HepG2 (cell line): ENCODE results near the gene GAS2. TPM values are rescaled to one million over a fixed set of nuclear protein-coding genes. Genes with fewer than 3 reads are reported as not detected.

ENCODE experiments used
- AKAP8 ChIP-seq: sonication (generic); formaldehyde crosslinking; IDR thresholded peaks from 2 replicates; pipeline ENCODE4 v1.5.1; 2020; ENCODE audit warnings: mild to moderate bottlenecking, missing genetic modification reagents
- ATAD3A ChIP-seq: sonication (generic); formaldehyde crosslinking; IDR thresholded peaks from 2 replicates; pipeline ENCODE4 v1.4.0; 2020; ENCODE audit warnings: missing genetic modification reagents
- BCL6 ChIP-seq: IDR thresholded peaks from 2 replicates; pipeline ENCODE4 v1.6.1; 2016; ENCODE audit warnings: missing genetic modification reagents, missing compliant biosample characterization
- CBX1 ChIP-seq: IDR thresholded peaks from one replicate; pipeline ENCODE4 v1.6.1; 2016; ENCODE audit warnings: antibody characterized with exemption, low read depth
- ELF3 ChIP-seq: IDR thresholded peaks from 2 replicates; pipeline ENCODE4 v1.6.1; 2016; ENCODE audit warnings: missing genetic modification reagents, missing compliant biosample characterization
- FOXA1 ChIP-seq, 2 experiments: fragments of 450-650 bp in 1 of 2; sonication (generic) in 1 of 2; formaldehyde crosslinking in 1 of 2; IDR thresholded peaks; 2 replicates each; pipeline versions ENCODE4 v1.4.0 to v1.6.1; 2016 to 2020; ENCODE audit warnings: missing genetic modification reagents in 1 of 2
- FOXJ3 ChIP-seq: sonication (generic); formaldehyde crosslinking; IDR thresholded peaks from 2 replicates; pipeline ENCODE4 v1.4.0; 2020; ENCODE audit warnings: missing genetic modification reagents, mild to moderate bottlenecking, borderline replicate concordance
- GABPA ChIP-seq, 2 experiments: IDR thresholded peaks; 2 replicates each; pipeline ENCODE4 v1.6.1; 2011 to 2016; ENCODE audit warnings: low read depth in 2 of 2, low read length in 1 of 2, missing biosample characterization in 1 of 2, missing genetic modification characterization in 1 of 2
- GATAD1 ChIP-seq: IDR thresholded peaks from 2 replicates; pipeline ENCODE4 v1.6.1; 2016; ENCODE audit warnings: missing genetic modification reagents, missing compliant biosample characterization
- HMG20A ChIP-seq: IDR thresholded peaks from 2 replicates; pipeline ENCODE4 v1.6.1; 2016; ENCODE audit warnings: borderline replicate concordance
- HNF4A ChIP-seq: sonication (generic); formaldehyde crosslinking; IDR thresholded peaks from 2 replicates; pipeline ENCODE4 v1.4.0; 2020; ENCODE audit warnings: missing genetic modification reagents
- NR2C2 ChIP-seq: sonication (generic); formaldehyde crosslinking; IDR thresholded peaks from 2 replicates; pipeline ENCODE4 v1.4.0; 2020; ENCODE audit warnings: missing genetic modification reagents, mild to moderate bottlenecking, moderate library complexity, borderline replicate concordance
- NR2F1 ChIP-seq, 2 experiments: fragments of 450-650 bp in 1 of 2; formaldehyde crosslinking in 1 of 2; IDR thresholded peaks; 2 replicates each; pipeline versions ENCODE4 v1.5.0 to v1.6.1; 2016 to 2020; ENCODE audit warnings: mild to moderate bottlenecking in 1 of 2, missing compliant biosample characterization in 1 of 2, missing genetic modification reagents in 1 of 2, moderate library complexity in 1 of 2
- POLR2A ChIP-seq, 2 experiments: IDR thresholded peaks; 2 replicates each; pipeline ENCODE4 v1.6.1; 2011; ENCODE audit warnings: low read depth in 2 of 2, low read length in 2 of 2, mild to moderate bottlenecking in 1 of 2, moderate library complexity in 1 of 2; ENCODE audit not compliant: insufficient read depth in 1 of 2
- ZNF362 ChIP-seq: sonication (generic); formaldehyde crosslinking; IDR thresholded peaks from 2 replicates; pipeline ENCODE4 v1.4.0; 2020; ENCODE audit warnings: missing genetic modification reagents, mild to moderate bottlenecking, borderline replicate concordance
- ZNF614 ChIP-seq: IDR thresholded peaks from 2 replicates; pipeline ENCODE4 v1.6.1; 2018; ENCODE audit warnings: missing biosample characterization, missing genetic modification reagents, inconsistent platforms, borderline replicate concordance
- ZNF619 ChIP-seq: sonication (generic); formaldehyde crosslinking; IDR thresholded peaks from 2 replicates; pipeline ENCODE4 v1.4.0; 2020; ENCODE audit warnings: mild to moderate bottlenecking, missing genetic modification reagents
- ZNF639 ChIP-seq: conservative IDR thresholded peaks from 2 replicates; pipeline ENCODE4 v1.6.1; 2018; ENCODE audit warnings: missing genetic modification reagents
- ZNF7 ChIP-seq: IDR thresholded peaks from 2 replicates; pipeline ENCODE4 v1.6.1; 2016; ENCODE audit warnings: missing biosample characterization, missing genetic modification reagents
- ZNF777 ChIP-seq: sonication (generic); formaldehyde crosslinking; IDR thresholded peaks from 2 replicates; pipeline ENCODE4 v1.4.0; 2020; ENCODE audit warnings: missing genetic modification reagents
- polyA plus RNA-seq, 8 experiments: library from polyadenylated mRNA; depleted of rRNA in 3 of 8; stranded (reverse) in 7 of 8; unstranded in 1 of 8; fragments of >200 nt; fragmentation: Illumina TruSeq in 4 of 8; extraction: Trizol in 4 of 8; gene quantifications; 2 replicates each; pipeline versions ENCODE4 v1.2.1 to v1.2.3, GENCODE V29; 2011 to 2016; ENCODE audit warnings: low read depth in 4 of 8, missing spikeins in 1 of 8, mixed read lengths in 1 of 8; ENCODE audit not compliant: insufficient read depth in 1 of 8
- total RNA-seq, 5 experiments: library from RNA; depleted of rRNA; stranded (reverse); fragments of >200 nt; fragmentation: Illumina TruSeq; extraction: Trizol; gene quantifications; 2 replicates each; pipeline ENCODE4 v1.2.3, GENCODE V29; 2016; ENCODE audit warnings: low read depth in 1 of 5
- TF ChIP-seq, protein P1 (sequence below): sonication (generic); formaldehyde crosslinking; IDR thresholded peaks from 2 replicates; pipeline ENCODE4 v1.5.1; 2020; ENCODE audit warnings: mild to moderate bottlenecking, missing genetic modification reagents
- TF ChIP-seq, protein P2 (sequence below): IDR thresholded peaks from 2 replicates; pipeline ENCODE4 v1.6.1; 2016; ENCODE audit warnings: mild to moderate bottlenecking
- TF ChIP-seq, protein P3 (sequence below): sonication (generic); formaldehyde crosslinking; IDR thresholded peaks from 2 replicates; pipeline ENCODE4 v1.9.0; 2021; ENCODE audit warnings: missing genetic modification reagents, mild to moderate bottlenecking, borderline replicate concordance

GAS2 gene
- total and polyA plus RNA-seq, 2 of the 13 experiments (the other 11 are each of a cell fraction or from before 2014, with no cell fraction given) = 26.0 to 85.1 TPM

DNA sequence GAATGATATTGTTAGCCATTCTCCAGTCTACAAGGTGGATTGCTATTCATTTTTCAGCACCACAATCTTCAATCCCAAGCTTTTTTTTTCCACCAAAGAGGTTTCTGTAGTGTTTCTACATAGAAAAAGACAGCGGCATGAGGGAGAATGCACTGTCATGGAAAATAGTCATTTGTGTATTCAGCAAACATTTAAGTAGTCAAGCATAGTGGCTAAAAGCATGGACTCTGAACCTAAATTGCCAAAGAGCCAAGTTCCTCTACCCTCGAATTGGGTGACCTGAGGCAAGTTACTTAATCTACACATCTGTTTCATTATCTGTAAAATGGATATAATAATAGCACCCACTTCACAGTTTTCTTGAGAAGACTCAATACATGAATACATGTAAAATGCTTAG lies 14.2 kb downstream of the GAS2 start (continued):
- TF ChIP-seq ATAD3A = no peak
- peak; percentile 76 for TF ChIP-seq ZNF7
- no peak for TF ChIP-seq POLR2A (IDR thresholded peaks at IDR 0.05; ENCODE audit: insufficient read depth in 1 of 2, low read depth in 2 of 2, low read length in 2 of 2)
- peak; percentile 88 for TF ChIP-seq HNF4A (CRISPR knock-in tag)
- peak; percentile 71; the same call in 1 of the 2 replicates for TF ChIP-seq HMG20A (CRISPR knock-in tag)
- TF ChIP-seq, protein P1, sequence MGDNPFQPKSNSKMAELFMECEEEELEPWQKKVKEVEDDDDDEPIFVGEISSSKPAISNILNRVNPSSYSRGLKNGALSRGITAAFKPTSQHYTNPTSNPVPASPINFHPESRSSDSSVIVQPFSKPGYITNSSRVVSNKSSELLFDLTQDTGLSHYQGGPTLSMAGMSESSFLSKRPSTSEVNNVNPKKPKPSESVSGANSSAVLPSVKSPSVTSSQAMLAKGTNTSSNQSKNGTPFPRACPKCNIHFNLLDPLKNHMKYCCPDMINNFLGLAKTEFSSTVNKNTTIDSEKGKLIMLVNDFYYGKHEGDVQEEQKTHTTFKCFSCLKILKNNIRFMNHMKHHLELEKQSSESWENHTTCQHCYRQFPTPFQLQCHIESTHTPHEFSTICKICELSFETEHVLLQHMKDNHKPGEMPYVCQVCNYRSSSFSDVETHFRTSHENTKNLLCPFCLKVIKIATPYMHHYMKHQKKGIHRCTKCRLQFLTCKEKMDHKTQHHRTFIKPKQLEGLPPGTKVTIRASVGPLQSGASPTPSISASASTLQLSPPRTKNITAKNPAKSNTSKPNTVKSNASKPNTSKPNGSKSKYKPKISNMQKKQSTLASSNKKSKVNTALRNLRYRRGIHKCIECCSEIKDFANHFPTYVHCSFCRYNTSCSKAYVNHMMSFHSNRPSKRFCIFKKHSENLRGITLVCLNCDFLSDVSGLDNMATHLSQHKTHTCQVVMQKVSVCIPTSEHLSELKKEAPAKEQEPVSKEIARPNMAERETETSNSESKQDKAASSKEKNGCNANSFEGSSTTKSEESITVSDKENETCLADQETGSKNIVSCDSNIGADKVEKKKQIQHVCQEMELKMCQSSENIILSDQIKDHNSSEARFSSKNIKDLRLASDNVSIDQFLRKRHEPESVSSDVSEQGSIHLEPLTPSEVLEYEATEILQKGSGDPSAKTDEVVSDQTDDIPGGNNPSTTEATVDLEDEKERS (CRISPR knock-in tag) = no peak
- TF ChIP-seq ZNF619 (CRISPR knock-in tag) = no peak
- TF ChIP-seq GABPA (IDR thresholded peaks at IDR 0.05; ENCODE audit: low read depth, low read length) = no peak
- no peak for TF ChIP-seq GABPA (CRISPR knock-in tag; IDR thresholded peaks at IDR 0.05; ENCODE audit: low read depth)
- TF ChIP-seq FOXJ3 (CRISPR knock-in tag) = peak; percentile 46; the same call in 1 of the 2 replicates
- peak; percentile 71; the same call in 1 of the 2 replicates for TF ChIP-seq ZNF362
- TF ChIP-seq AKAP8 (CRISPR knock-in tag) = no peak
- no peak for TF ChIP-seq ZNF777
- 0 out of 4 replicates have a peak, but pooled peaks of 1 of the 2 experiments have one; percentile 13 for TF ChIP-seq NR2F1 (CRISPR knock-in tag; IDR thresholded peaks at IDR 0.05)
- peak; percentile 79; the same call in 1 of the 2 replicates for TF ChIP-seq ZNF614 (CRISPR knock-in tag)
- no peak for TF ChIP-seq FOXA1 (IDR thresholded peaks at IDR 0.05)
- peak; percentile 59; the same call in 1 of the 2 replicates for TF ChIP-seq FOXA1 (CRISPR knock-in tag; IDR thresholded peaks at IDR 0.05)
- peak; percentile 49; the same call in 1 of the 2 replicates for TF ChIP-seq NR2C2 (CRISPR knock-in tag)
- peak; percentile 83 for TF ChIP-seq BCL6 (CRISPR knock-in tag)
- TF ChIP-seq, protein P2, sequence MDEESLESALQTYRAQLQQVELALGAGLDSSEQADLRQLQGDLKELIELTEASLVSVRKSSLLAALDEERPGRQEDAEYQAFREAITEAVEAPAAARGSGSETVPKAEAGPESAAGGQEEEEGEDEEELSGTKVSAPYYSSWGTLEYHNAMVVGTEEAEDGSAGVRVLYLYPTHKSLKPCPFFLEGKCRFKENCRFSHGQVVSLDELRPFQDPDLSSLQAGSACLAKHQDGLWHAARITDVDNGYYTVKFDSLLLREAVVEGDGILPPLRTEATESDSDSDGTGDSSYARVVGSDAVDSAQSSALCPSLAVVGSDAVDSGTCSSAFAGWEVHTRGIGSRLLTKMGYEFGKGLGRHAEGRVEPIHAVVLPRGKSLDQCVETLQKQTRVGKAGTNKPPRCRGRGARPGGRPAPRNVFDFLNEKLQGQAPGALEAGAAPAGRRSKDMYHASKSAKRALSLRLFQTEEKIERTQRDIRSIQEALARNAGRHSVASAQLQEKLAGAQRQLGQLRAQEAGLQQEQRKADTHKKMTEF (CRISPR knock-in tag) = peak; percentile 53
- TF ChIP-seq, protein P3, sequence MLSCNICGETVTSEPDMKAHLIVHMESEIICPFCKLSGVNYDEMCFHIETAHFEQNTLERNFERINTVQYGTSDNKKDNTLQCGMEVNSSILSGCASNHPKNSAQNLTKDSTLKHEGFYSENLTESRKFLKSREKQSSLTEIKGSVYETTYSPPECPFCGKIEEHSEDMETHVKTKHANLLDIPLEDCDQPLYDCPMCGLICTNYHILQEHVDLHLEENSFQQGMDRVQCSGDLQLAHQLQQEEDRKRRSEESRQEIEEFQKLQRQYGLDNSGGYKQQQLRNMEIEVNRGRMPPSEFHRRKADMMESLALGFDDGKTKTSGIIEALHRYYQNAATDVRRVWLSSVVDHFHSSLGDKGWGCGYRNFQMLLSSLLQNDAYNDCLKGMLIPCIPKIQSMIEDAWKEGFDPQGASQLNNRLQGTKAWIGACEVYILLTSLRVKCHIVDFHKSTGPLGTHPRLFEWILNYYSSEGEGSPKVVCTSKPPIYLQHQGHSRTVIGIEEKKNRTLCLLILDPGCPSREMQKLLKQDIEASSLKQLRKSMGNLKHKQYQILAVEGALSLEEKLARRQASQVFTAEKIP (CRISPR knock-in tag) = no peak
- TF ChIP-seq CBX1 = no peak
- 0 out of 2 replicates have a peak, but pooled peaks have one; percentile 28 for TF ChIP-seq GATAD1
- no peak for TF ChIP-seq ZNF639 (CRISPR knock-in tag)
- peak; percentile 51; the same call in 1 of the 2 replicates for TF ChIP-seq ELF3
